GM12892 (cell line): ENCODE data around the gene HLA-F.

Experiments used
- POLR2A ChIP-seq: IDR thresholded peaks from 2 replicates; pipeline ENCODE4 v1.6.1; 2011; ENCODE audit warnings: low read depth, low read length, control low read depth
- POLR2AphosphoS5 ChIP-seq: IDR thresholded peaks from 2 replicates; pipeline ENCODE4 v1.6.1; 2011; ENCODE audit warnings: low read depth, low read length, control low read depth
- TAF1 ChIP-seq: IDR thresholded peaks from 2 replicates; pipeline ENCODE4 v1.6.1; 2011; ENCODE audit warnings: low read depth, mild to moderate bottlenecking, control low read depth, low read length, borderline replicate concordance

DNA sequence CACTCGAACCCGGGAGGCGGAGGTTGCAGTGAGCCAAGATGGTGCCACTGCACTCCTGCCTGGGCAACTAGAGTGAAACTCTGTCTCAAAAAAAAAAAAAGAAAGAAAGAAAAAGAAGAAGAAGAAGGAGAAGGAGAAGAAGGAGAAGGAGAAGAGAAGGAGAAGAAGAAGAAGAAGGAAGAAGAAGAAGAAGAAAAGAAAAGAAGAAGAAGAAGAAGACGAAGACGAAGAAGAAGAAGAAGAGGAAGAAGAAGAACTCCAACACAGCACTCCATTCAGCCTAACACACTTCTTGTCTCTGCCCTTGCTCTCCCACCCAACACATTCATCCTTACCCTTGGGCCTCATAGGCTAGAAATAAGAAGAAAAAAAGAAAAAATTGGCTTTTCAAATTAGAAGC is 49.2 kb upstream of the HLA-F start:
- TF ChIP-seq POLR2A (no peak), POLR2AphosphoS5 (no peak), TAF1 (no peak)
